HG02981 (cell line): ENCODE data around the gene PATL2.
"Not testable (repeated sequence)": the region's sequence is repeated elsewhere in the genome, so short reads cannot be mapped to it uniquely, and the experiment has no call there.

Experiments
- ATAC-seq: cut with Tn5 transposase; IDR thresholded peaks from one replicate; pipeline ENCODE4 v1.9.1; 2021; ENCODE audit warnings: mild to moderate bottlenecking, moderate library complexity; ENCODE audit not compliant: unreplicated experiment

Gene PATL2

GRCh38 chr15:44711096-44711742, at the start of gene PATL2, which contains the start of gene B2M:
Gene PATL2 (minus strand): TSS chr15:44711323. CDS start chr15:44676490, 34,833 bp downstream.
Gene B2M (plus strand): TSS chr15:44711517. CDS start chr15:44711547, 30 bp downstream.
- peak; percentile 83 for ATAC-seq

- no peak for ATAC-seq
Observed at GRCh38 chr15:44753345-44753744, 42.2 kb upstream of the PATL2 start.

GRCh38 chr15:44743454-44743853, 32.3 kb upstream of the PATL2 start:
- ATAC-seq, result not testable (repeated sequence)

- not testable (repeated sequence) for ATAC-seq
Observed at GRCh38 chr15:44739222-44739847, 28.2 kb upstream of the PATL2 start.

- ATAC-seq, result no peak
Observed at GRCh38 chr15:44738340-44738984, 27.3 kb upstream of the PATL2 start.

- ATAC-seq, result no peak
Observed at GRCh38 chr15:44736181-44736765, 25.1 kb upstream of the PATL2 start, which contains the start of gene TRIM69. Gene TRIM69 (plus strand): TSS chr15:44736528. CDS start chr15:44736705, 177 bp downstream.

- ATAC-seq, result no peak
Observed at GRCh38 chr15:44735482-44736180, 24.5 kb upstream of the PATL2 start.

- no peak for ATAC-seq
Observed at GRCh38 chr15:44734839-44735481, 23.8 kb upstream of the PATL2 start.

- no peak for ATAC-seq
Observed at GRCh38 chr15:44729408-44730127, 18.4 kb upstream of the PATL2 start.

- ATAC-seq, result peak; percentile 74
Observed at GRCh38 chr15:44728576-44729407, 17.7 kb upstream of the PATL2 start.

GRCh38 chr15:44728232-44728575, 17.1 kb upstream of the PATL2 start:
- ATAC-seq, result not testable (repeated sequence)

GRCh38 chr15:44727485-44728231, 16.5 kb upstream of the PATL2 start:
- ATAC-seq, result no peak

GRCh38 chr15:44726568-44727484, 15.7 kb upstream of the PATL2 start:
- ATAC-seq, result peak; percentile 33

GRCh38 chr15:44726136-44726535, 15.0 kb upstream of the PATL2 start:
- ATAC-seq, result no peak

GRCh38 chr15:44722011-44722410, 10.9 kb upstream of the PATL2 start:
- no peak for ATAC-seq

- no peak for ATAC-seq
Observed at GRCh38 chr15:44720460-44721176, 9.5 kb upstream of the PATL2 start.
